H4 (cell line): Measurements from ENCODE around the gene GIMAP5. TPM values are rescaled to one million over a fixed set of nuclear protein-coding genes. Genes with fewer than 3 reads are reported as not detected.

Experiments used
- DNase-seq: peaks from one replicate; pipeline ENCODE4 v3.0.0-alpha.2; 2015; ENCODE audit warnings: low spot score
- total RNA-seq: library from RNA; depleted of rRNA; stranded (reverse); fragments of >200 nt; shearing (Covaris generic); gene quantifications from 2 replicates; pipeline ENCODE4 v1.2.3, GENCODE V29; 2014; rRNA removed

The GIMAP5 gene
- total RNA-seq, result 0.12 and 1.2 TPM in 2 replicates

GRCh38 chr7:150737265-150738055 lies at the start of gene GIMAP5:
GIMAP5 (plus strand) TSS chr7:150737418; CDS start chr7:150740885, 3,467 bp downstream.
- DNase-seq, result no peak

- no peak for DNase-seq
These were observed 48.6 kb upstream of the GIMAP5 start for GRCh38 chr7:150688630-150689029.

GRCh38 chr7:150695654-150696053 lies 41.6 kb upstream of the GIMAP5 start:
- DNase-seq, result no peak

- no peak for DNase-seq
These were observed 34.0 kb upstream of the GIMAP5 start for GRCh38 chr7:150703209-150703608.

GRCh38 chr7:150715293-150715692 lies 21.9 kb upstream of the GIMAP5 start:
- no peak for DNase-seq

GRCh38 chr7:150715738-150716137 lies 21.5 kb upstream of the GIMAP5 start:
- DNase-seq, result no peak

GRCh38 chr7:150716368-150716767 lies 20.9 kb upstream of the GIMAP5 start, which contains the start of gene GIMAP1:
GIMAP1 (plus strand) TSS chr7:150716613; CDS start chr7:150719048, 2,435 bp downstream.
- DNase-seq, result no peak

GRCh38 chr7:150716939-150717338 lies 20.3 kb upstream of the GIMAP5 start:
- DNase-seq, result no peak

- no peak for DNase-seq
These were observed 19.3 kb upstream of the GIMAP5 start for GRCh38 chr7:150717814-150718420.

- DNase-seq, result no peak
These were observed 17.8 kb upstream of the GIMAP5 start for GRCh38 chr7:150719436-150719835.

GRCh38 chr7:150719960-150720891 lies 17.0 kb upstream of the GIMAP5 start:
- no peak for DNase-seq

GRCh38 chr7:150721970-150722373 lies 15.2 kb upstream of the GIMAP5 start:
- no peak for DNase-seq

- no peak for DNase-seq
These were observed 14.7 kb upstream of the GIMAP5 start for GRCh38 chr7:150722431-150722931.

- DNase-seq, result no peak
These were observed 13.8 kb upstream of the GIMAP5 start for GRCh38 chr7:150723467-150723866.

GRCh38 chr7:150727381-150727780 lies 9.8 kb upstream of the GIMAP5 start:
- no peak for DNase-seq

- no peak for DNase-seq
These were observed 9.2 kb upstream of the GIMAP5 start for GRCh38 chr7:150728011-150728410.

- DNase-seq, result no peak
These were observed 8.6 kb upstream of the GIMAP5 start for GRCh38 chr7:150728609-150729008.

GRCh38 chr7:150731916-150732315 lies 5.3 kb upstream of the GIMAP5 start:
- no peak for DNase-seq

- DNase-seq, result no peak
These were observed 4.3 kb upstream of the GIMAP5 start for GRCh38 chr7:150732786-150733481.

GRCh38 chr7:150733482-150734095 lies 3.6 kb upstream of the GIMAP5 start:
- no peak for DNase-seq

GRCh38 chr7:150734254-150734653 lies 3.0 kb upstream of the GIMAP5 start:
- DNase-seq, result no peak
